ENCODE results near the gene KIAA1958.

DNA sequence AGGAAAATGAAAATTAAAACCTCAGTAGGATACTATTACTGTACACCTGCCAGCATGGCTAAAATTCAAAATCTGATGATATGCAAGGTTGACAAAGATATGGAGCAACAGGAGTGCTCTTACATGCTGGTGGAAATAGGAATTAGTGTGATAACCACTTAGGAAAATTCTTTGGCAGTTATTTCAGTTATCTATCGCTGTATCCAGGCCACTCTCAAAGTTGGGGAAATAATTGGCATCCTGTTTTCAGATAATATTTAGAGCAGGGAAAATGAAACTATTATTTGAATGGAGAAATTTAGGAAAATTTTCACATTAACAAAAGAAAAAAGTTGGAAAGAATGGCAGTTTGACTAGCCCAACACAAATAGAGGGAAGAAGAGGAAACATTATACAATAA is 50.9 kb downstream of the KIAA1958 start:
- TF ChIP-seq EP300 (IDR thresholded peaks at IDR 0.05) = no peak
- TF ChIP-seq, protein P1, sequence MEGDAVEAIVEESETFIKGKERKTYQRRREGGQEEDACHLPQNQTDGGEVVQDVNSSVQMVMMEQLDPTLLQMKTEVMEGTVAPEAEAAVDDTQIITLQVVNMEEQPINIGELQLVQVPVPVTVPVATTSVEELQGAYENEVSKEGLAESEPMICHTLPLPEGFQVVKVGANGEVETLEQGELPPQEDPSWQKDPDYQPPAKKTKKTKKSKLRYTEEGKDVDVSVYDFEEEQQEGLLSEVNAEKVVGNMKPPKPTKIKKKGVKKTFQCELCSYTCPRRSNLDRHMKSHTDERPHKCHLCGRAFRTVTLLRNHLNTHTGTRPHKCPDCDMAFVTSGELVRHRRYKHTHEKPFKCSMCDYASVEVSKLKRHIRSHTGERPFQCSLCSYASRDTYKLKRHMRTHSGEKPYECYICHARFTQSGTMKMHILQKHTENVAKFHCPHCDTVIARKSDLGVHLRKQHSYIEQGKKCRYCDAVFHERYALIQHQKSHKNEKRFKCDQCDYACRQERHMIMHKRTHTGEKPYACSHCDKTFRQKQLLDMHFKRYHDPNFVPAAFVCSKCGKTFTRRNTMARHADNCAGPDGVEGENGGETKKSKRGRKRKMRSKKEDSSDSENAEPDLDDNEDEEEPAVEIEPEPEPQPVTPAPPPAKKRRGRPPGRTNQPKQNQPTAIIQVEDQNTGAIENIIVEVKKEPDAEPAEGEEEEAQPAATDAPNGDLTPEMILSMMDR (IDR thresholded peaks at IDR 0.05) = no peak
- TF ChIP-seq POLR2A (IDR thresholded peaks at IDR 0.05; ENCODE audit: low read length) = no peak
- TF ChIP-seq, protein P2, sequence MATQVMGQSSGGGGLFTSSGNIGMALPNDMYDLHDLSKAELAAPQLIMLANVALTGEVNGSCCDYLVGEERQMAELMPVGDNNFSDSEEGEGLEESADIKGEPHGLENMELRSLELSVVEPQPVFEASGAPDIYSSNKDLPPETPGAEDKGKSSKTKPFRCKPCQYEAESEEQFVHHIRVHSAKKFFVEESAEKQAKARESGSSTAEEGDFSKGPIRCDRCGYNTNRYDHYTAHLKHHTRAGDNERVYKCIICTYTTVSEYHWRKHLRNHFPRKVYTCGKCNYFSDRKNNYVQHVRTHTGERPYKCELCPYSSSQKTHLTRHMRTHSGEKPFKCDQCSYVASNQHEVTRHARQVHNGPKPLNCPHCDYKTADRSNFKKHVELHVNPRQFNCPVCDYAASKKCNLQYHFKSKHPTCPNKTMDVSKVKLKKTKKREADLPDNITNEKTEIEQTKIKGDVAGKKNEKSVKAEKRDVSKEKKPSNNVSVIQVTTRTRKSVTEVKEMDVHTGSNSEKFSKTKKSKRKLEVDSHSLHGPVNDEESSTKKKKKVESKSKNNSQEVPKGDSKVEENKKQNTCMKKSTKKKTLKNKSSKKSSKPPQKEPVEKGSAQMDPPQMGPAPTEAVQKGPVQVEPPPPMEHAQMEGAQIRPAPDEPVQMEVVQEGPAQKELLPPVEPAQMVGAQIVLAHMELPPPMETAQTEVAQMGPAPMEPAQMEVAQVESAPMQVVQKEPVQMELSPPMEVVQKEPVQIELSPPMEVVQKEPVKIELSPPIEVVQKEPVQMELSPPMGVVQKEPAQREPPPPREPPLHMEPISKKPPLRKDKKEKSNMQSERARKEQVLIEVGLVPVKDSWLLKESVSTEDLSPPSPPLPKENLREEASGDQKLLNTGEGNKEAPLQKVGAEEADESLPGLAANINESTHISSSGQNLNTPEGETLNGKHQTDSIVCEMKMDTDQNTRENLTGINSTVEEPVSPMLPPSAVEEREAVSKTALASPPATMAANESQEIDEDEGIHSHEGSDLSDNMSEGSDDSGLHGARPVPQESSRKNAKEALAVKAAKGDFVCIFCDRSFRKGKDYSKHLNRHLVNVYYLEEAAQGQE (IDR thresholded peaks at IDR 0.05) = no peak
- TF ChIP-seq ESRRA (IDR thresholded peaks at IDR 0.05; ENCODE audit: borderline replicate concordance, low read length) = no peak
- TF ChIP-seq ZFP36 (IDR thresholded peaks at IDR 0.05; ENCODE audit: borderline replicate concordance, partially characterized antibody) = no peak
- TF ChIP-seq, protein P3, sequence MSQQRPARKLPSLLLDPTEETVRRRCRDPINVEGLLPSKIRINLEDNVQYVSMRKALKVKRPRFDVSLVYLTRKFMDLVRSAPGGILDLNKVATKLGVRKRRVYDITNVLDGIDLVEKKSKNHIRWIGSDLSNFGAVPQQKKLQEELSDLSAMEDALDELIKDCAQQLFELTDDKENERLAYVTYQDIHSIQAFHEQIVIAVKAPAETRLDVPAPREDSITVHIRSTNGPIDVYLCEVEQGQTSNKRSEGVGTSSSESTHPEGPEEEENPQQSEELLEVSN (IDR thresholded peaks at IDR 0.05; ENCODE audit: borderline replicate concordance, low read depth) = no peak
- no peak for TF ChIP-seq NR3C1 (IDR thresholded peaks at IDR 0.05)
- no peak for TF ChIP-seq RAD21 (conservative IDR thresholded peaks at IDR 0.05 in 1 of 2, IDR thresholded peaks at IDR 0.05 in 1 of 2)
- no peak for TF ChIP-seq PHF8 (IDR thresholded peaks at IDR 0.05; ENCODE audit: borderline replicate concordance, low read depth)
